SU-DHL-6 (cell line): ENCODE data around the gene CADM1.

ENCODE experiments used
- H2AFZ ChIP-seq: fragments of 200-600 bp; sonication (generic); 2 replicates; pipeline ENCODE4 v1.6.1; 2014; ENCODE audit warnings: low read depth, mild to moderate bottlenecking, moderate library complexity, mixed read lengths, antibody characterized with exemption, low read length; ENCODE audit not compliant: severe bottlenecking
- H3F3A ChIP-seq: fragments of 200-600 bp; shearing (Covaris generic); 2 replicates; pipeline ENCODE4 v1.6.0; 2016; ENCODE audit warnings: antibody characterized with exemption, mild to moderate bottlenecking; ENCODE audit not compliant: insufficient read depth
- H3K27ac ChIP-seq: fragments of 200-600 bp; sonication (generic); 2 replicates; pipeline ENCODE4 v1.5.1; 2016; ENCODE audit warnings: low read depth, mild to moderate bottlenecking, low read length, moderate library complexity, mixed read lengths
- H3K27me3 ChIP-seq: fragments of 200-600 bp; sonication (generic), shearing (Covaris generic); 2 replicates; pipeline ENCODE4 v1.6.0; 2014; ENCODE audit warnings: mild to moderate bottlenecking, low read length
- H3K36me3 ChIP-seq: fragments of 200-600 bp; sonication (generic); 2 replicates; pipeline ENCODE4 v1.6.1; 2014; ENCODE audit warnings: mild to moderate bottlenecking, low read length, mixed read lengths
- H3K4me2 ChIP-seq: fragments of 300-600, 200-600 bp; shearing (Covaris generic), sonication (generic); 2 replicates; pipeline ENCODE4 v1.6.0; 2014; ENCODE audit warnings: low read length, low read depth, mild to moderate bottlenecking; ENCODE audit not compliant: poor library complexity, severe bottlenecking
- H3K4me3 ChIP-seq: fragments of 200-600 bp; sonication (generic); 2 replicates; pipeline ENCODE4 v1.5.1; 2014; ENCODE audit warnings: antibody characterized with exemption, low read length, mild to moderate bottlenecking, mixed read lengths; ENCODE audit not compliant: insufficient read depth, poor library complexity, severe bottlenecking
- H3K79me2 ChIP-seq: fragments of 200-600 bp; sonication (generic); 2 replicates; pipeline ENCODE4 v1.6.1; 2014; ENCODE audit warnings: mild to moderate bottlenecking, low read length, moderate library complexity; ENCODE audit not compliant: insufficient read depth
- H3K9ac ChIP-seq: fragments of 200-600 bp; sonication (generic); 2 replicates; pipeline ENCODE4 v1.7.0; 2014; ENCODE audit warnings: mild to moderate bottlenecking, low read length
- H3K9me2 ChIP-seq: fragments of 200-600 bp; sonication (generic); replicated peaks from 2 replicates; pipeline ENCODE4 v1.6.1; 2014; ENCODE audit warnings: low read length; ENCODE audit not compliant: insufficient read depth
- H3K9me3 ChIP-seq: fragments of 200-600 bp; sonication (generic); 2 replicates; pipeline ENCODE4 v1.6.1; 2014; ENCODE audit warnings: low read length, mixed read lengths; ENCODE audit not compliant: insufficient read depth
- H4K20me1 ChIP-seq: fragments of 200-600 bp; sonication (generic); 2 replicates; pipeline ENCODE4 v1.6.1; 2014; ENCODE audit warnings: low read depth, mild to moderate bottlenecking, antibody characterized with exemption, low read length, moderate library complexity, mixed read lengths
- EZH2phosphoT487 ChIP-seq: fragments of 200-600 bp; sonication (generic), shearing (Covaris generic); conservative IDR thresholded peaks from 2 replicates; pipeline ENCODE4 v1.6.1; 2018; ENCODE audit warnings: mild to moderate bottlenecking, antibody characterized with exemption, low read length, moderate library complexity, mixed read lengths
- TF ChIP-seq, protein P1 (sequence below): fragments of 200-600 bp; sonication (generic); IDR thresholded peaks from one replicate; pipeline ENCODE4 v1.5.1; 2017; ENCODE audit warnings: antibody characterized with exemption, mild to moderate bottlenecking, low read length, moderate library complexity; ENCODE audit not compliant: insufficient read depth, poor library complexity, severe bottlenecking

The CADM1 gene

DNA sequence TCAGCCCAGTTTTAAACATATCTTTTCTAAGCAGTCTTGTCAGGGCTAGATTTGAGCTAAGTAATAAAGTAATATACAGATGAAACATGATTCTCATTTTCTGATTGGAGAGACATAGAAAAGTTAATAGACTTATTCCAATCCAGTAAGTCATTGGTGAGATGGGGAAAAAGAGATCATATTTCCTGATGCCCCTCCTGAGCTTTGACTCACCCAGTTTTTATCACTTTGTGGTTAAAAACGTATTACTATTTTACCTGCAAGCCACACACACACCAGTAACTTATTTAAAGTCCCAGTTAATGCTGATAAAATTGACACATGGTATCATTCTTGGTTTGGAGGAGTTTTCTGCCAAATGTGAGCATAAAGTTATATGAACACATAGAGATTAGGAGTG is 306.8 kb downstream of the CADM1 start:
- Histone ChIP-seq H3K9ac (no peak overlapping the region), H3K9me3 (no peaks in the 10 kb centered on the region), H3K4me2 (no peak overlapping the region), H3K27ac (no peak overlapping the region), H2AFZ (no peak overlapping the region), H4K20me1 (no peaks in the 10 kb centered on the region), H3F3A (no peaks in the 10 kb centered on the region), H3K9me2 (no peaks in the 10 kb centered on the region), H3K36me3 (no peaks in the 10 kb centered on the region), H3K4me3 (no peak overlapping the region), H3K27me3 (no peaks in the 10 kb centered on the region), H3K79me2 (no peaks in the 10 kb centered on the region)
- TF ChIP-seq, protein P1, sequence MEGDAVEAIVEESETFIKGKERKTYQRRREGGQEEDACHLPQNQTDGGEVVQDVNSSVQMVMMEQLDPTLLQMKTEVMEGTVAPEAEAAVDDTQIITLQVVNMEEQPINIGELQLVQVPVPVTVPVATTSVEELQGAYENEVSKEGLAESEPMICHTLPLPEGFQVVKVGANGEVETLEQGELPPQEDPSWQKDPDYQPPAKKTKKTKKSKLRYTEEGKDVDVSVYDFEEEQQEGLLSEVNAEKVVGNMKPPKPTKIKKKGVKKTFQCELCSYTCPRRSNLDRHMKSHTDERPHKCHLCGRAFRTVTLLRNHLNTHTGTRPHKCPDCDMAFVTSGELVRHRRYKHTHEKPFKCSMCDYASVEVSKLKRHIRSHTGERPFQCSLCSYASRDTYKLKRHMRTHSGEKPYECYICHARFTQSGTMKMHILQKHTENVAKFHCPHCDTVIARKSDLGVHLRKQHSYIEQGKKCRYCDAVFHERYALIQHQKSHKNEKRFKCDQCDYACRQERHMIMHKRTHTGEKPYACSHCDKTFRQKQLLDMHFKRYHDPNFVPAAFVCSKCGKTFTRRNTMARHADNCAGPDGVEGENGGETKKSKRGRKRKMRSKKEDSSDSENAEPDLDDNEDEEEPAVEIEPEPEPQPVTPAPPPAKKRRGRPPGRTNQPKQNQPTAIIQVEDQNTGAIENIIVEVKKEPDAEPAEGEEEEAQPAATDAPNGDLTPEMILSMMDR, result no peak
- no peak for TF ChIP-seq EZH2phosphoT487

DNA sequence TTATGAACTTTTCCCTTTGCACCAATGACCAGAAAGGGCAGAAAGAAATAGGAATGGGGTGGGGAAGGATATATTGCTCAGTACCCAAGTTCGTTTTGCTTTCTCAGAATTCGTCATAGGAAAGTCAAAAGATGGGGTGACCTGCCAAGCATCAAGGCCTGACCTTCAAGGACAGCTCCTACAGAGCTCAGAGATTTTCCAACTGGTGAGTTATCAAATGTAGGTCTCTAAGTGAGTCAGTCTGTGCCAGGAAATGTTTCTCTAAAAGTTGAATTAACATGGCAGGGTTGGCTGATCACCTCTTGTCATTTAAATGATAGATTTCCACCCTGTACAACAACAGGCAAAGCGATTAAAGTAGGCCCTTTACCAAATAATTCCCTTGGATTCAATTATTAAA is 307.2 kb downstream of the CADM1 start:
- H4K20me1 ChIP-seq, result no peaks in the 10 kb centered on the region
- H3K27me3 ChIP-seq, result no peaks in the 10 kb centered on the region
- no peak overlapping the region for H3K4me2 ChIP-seq
- H3F3A ChIP-seq, result no peaks in the 10 kb centered on the region
- no peak overlapping the region for H2AFZ ChIP-seq
- H3K36me3 ChIP-seq, result no peaks in the 10 kb centered on the region
- TF ChIP-seq, protein P1, result no peak
- TF ChIP-seq EZH2phosphoT487, result no peak
- no peak overlapping the region for H3K9ac ChIP-seq
- H3K9me3 ChIP-seq, result no peaks in the 10 kb centered on the region
- H3K27ac ChIP-seq, result no peak overlapping the region
- H3K4me3 ChIP-seq, result no peak overlapping the region
- H3K79me2 ChIP-seq, result no peaks in the 10 kb centered on the region
- H3K9me2 ChIP-seq, result no peaks in the 10 kb centered on the region

DNA sequence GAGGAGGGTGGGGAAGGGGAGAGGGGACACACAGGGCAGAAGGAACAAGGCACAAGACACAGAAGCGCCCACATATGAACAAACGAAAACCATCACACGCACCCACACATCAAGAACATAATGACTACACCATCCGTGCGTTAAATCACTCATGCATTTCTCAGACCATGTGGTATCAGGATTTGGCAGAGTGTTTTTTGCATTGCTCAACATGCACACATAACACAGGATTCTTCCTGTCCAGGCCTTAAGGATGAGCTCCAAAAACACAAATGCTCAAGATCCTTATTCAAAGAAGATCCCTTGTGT is 309.5 kb downstream of the CADM1 start:
- no peaks in the 10 kb centered on the region for H3K27me3 ChIP-seq
- no peaks in the 10 kb centered on the region for H3K79me2 ChIP-seq
- H4K20me1 ChIP-seq, result no peaks in the 10 kb centered on the region
- H3K9ac ChIP-seq, result no peak overlapping the region
- TF ChIP-seq, protein P1, result no peak
- no peak for TF ChIP-seq EZH2phosphoT487
- H3K9me2 ChIP-seq, result no peaks in the 10 kb centered on the region
- no peak overlapping the region for H3K4me3 ChIP-seq
- no peaks in the 10 kb centered on the region for H3K9me3 ChIP-seq
- H3F3A ChIP-seq, result no peaks in the 10 kb centered on the region
- H3K4me2 ChIP-seq, result peak overlapping the region; percentile 10
- H2AFZ ChIP-seq, result no peak overlapping the region
- no peak overlapping the region for H3K27ac ChIP-seq
- H3K36me3 ChIP-seq, result no peaks in the 10 kb centered on the region
